Astrocyte of the spinal cord (primary cell): ENCODE measurements around the gene TRMT11.
A peak's percentile ranks its signal among the peaks of the same experiment; 100 is the strongest.

Experiments used
- DNase-seq: peaks from one replicate; pipeline ENCODE4 v3.0.0; 2011; ENCODE audit warnings: low read depth, low spot score
- H3K4me3 ChIP-seq: 2 replicates; pipeline ENCODE4 v1.5.1; 2011; ENCODE audit warnings: low read depth, mild to moderate bottlenecking, low read length, moderate library complexity
- in situ Hi-C: cut with HindIII; loops from 2 replicates; pipeline ENCODE4 v1.10.0; 2017; ENCODE audit warnings: low sequenced_read_pairs
- TF ChIP-seq, protein P1 (sequence below): IDR thresholded peaks from 2 replicates; pipeline ENCODE4 v1.5.1; 2012; ENCODE audit warnings: low read depth, mild to moderate bottlenecking, low read length, inconsistent platforms

The TRMT11 gene

DNA sequence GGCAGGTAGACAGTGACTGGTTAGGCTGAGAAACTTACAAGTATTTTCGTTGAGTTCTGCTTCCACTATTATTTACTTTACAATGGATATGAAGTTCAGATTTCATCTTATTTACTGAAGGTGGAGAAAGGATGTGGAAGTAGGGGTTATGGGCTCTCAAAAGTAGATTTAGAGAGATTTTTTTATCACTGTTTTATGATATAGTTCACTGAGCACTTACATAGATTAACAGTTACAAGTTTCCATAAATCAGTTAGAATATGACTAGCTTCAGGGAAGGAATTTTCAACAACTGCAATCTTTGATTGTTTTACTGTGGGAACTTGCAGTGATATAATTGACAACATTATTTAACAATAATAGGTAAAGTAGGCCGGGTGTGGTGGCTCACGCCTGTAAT is 7.2 kb upstream of the TRMT11 start:
- in situ Hi-C loops, result no loop called here
- TF ChIP-seq, protein P1, sequence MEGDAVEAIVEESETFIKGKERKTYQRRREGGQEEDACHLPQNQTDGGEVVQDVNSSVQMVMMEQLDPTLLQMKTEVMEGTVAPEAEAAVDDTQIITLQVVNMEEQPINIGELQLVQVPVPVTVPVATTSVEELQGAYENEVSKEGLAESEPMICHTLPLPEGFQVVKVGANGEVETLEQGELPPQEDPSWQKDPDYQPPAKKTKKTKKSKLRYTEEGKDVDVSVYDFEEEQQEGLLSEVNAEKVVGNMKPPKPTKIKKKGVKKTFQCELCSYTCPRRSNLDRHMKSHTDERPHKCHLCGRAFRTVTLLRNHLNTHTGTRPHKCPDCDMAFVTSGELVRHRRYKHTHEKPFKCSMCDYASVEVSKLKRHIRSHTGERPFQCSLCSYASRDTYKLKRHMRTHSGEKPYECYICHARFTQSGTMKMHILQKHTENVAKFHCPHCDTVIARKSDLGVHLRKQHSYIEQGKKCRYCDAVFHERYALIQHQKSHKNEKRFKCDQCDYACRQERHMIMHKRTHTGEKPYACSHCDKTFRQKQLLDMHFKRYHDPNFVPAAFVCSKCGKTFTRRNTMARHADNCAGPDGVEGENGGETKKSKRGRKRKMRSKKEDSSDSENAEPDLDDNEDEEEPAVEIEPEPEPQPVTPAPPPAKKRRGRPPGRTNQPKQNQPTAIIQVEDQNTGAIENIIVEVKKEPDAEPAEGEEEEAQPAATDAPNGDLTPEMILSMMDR, result no peak
- no peak overlapping the region for H3K4me3 ChIP-seq

GRCh38 chr6:125981571-125982185 is 4.7 kb upstream of the TRMT11 start:
- no peak overlapping the region for H3K4me3 ChIP-seq
- in situ Hi-C loops, result no loop called here
- no peak for DNase-seq
- TF ChIP-seq, protein P1, result no peak

More for the DNA sequence above, 7.2 kb upstream of the TRMT11 start:
- no peak for DNase-seq

DNA sequence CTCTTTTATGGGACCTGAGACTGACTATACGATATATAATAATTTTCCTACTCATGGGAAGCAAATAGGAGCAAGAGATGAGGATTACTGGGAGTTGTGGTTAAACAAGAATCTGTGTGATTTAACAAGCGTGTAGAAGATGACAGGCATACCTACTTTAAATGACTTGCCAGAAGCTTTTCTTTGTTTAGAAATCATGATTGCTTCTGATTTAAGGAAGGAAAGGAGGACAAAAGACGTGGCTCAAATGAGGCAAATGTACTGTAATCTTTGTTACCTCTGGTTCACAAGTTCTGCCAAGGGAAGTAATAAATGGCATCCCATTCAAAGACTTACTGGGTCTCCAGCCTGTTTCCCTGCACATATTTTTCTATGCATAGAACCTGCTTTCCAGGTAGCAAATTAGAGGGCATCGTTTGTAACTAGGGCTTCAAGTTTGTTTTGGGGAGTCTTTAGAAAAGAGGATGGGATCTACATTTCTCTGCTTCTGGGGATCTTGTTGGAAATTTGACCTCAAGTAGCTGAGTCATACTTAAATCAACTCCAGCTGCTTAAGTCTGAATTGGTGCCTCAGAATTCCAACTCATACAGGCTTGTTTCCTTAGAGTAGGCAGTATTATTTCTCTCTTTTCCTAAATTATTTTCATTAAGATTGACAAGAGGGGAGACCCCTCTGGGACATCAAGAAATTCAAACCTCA is 2.9 kb upstream of the TRMT11 start:
- in situ Hi-C loops, result no loop called here
- no peak overlapping the region for H3K4me3 ChIP-seq
- TF ChIP-seq, protein P1, result no peak
- peak; percentile 85 for DNase-seq

DNA sequence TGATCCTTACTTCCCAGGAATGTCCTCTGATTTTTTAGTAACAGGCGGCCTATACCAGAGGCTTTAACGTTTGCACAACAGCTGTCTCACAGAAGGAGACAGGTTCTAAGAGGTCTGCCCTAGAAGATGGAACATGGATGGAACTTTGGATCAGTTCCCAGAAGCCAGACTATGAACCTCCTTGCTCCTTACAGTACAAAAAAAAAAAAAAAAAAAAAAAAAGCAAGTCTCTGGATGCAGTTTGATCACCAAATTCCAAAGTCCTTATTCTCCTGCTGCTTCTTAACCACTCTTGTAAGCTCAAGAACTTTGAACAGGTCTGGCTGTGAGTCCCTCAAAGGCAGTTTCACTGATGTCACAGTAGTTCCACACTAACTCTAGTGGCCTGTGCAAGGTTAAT is 2.0 kb upstream of the TRMT11 start:
- DNase-seq, result peak; percentile 62
- TF ChIP-seq, protein P1, result no peak
- in situ Hi-C loops, result no loop called here
- no peak overlapping the region for H3K4me3 ChIP-seq

- TF ChIP-seq, protein P1, result no peak
- no peak for DNase-seq
- peak overlapping the region; percentile 94 for H3K4me3 ChIP-seq
- in situ Hi-C loops, result no loop called here
Observed at GRCh38 chr6:125985522-125985921, 818 bp upstream of the TRMT11 start.

- peak overlapping the region; percentile 94 for H3K4me3 ChIP-seq
- TF ChIP-seq, protein P1, result no peak
- in situ Hi-C loops, result no loop called here
- DNase-seq, result no peak
Observed at GRCh38 chr6:125985979-125986300, 400 bp upstream of the TRMT11 start.
